B cell (primary cell): ENCODE data around the gene MED12L. TPM values are rescaled to one million over a fixed set of nuclear protein-coding genes. Genes with fewer than 3 reads are reported as not detected.

ENCODE experiments used
- ATAC-seq: fragments of 200-7000 bp; cut with Tn5 transposase; one replicate; pipeline ENCODE4 v1.10.0; 2021; ENCODE audit warnings: low read depth, mild to moderate bottlenecking, moderate number of reproducible peaks, moderate library complexity
- CTCF ChIA-PET: fragments of 350-600 bp; sonication (Branson Sonifier 250); formaldehyde crosslinking; loops from one replicate; lab custom pipeline; 2021; ENCODE audit warnings: antibody characterized with exemption, inconsistent platforms; lab: Charles Lee
- POLR2A ChIA-PET: fragments of 350-600 bp; sonication (Branson Sonifier 250); formaldehyde crosslinking; loops from one replicate; lab custom pipeline; 2021; ENCODE audit warnings: antibody characterized with exemption; lab: Charles Lee
- DNase-seq: peaks from one replicate; pipeline ENCODE4 v3.0.0; 2013
- H2AFZ ChIP-seq: 2 replicates; pipeline ENCODE4 v1.6.1; 2012; ENCODE audit warnings: mild to moderate bottlenecking, low read depth, low read length; ENCODE audit not compliant: insufficient read depth, poor library complexity, severe bottlenecking
- H3K27ac ChIP-seq, 2 donors: 1 replicate in 1 of 2; 2 replicates in 1 of 2; pipeline ENCODE4 v1.5.1; 2012 to 2013; ENCODE audit warnings: low read length in 2 of 2, mild to moderate bottlenecking in 2 of 2, moderate library complexity in 1 of 2
- H3K27me3 ChIP-seq, 4 experiments: fragments of 200-600 bp in 1 of 4; sonication (generic) in 1 of 4; replicated peaks in 1 of 4; 1 replicate in 2 of 4; 2 replicates in 2 of 4; pipeline versions ENCODE4 v1.6.1 to v1.7.0; 2013 to 2016; ENCODE audit warnings: low read length in 3 of 4, mild to moderate bottlenecking in 2 of 4, mixed read lengths in 1 of 4, moderate library complexity in 1 of 4; ENCODE audit not compliant: insufficient read depth in 4 of 4, control insufficient read depth in 3 of 4; ENCODE audit errors: control extremely low read depth in 1 of 4
- H3K36me3 ChIP-seq, 2 experiments: replicated peaks in 1 of 2; 1 replicate in 1 of 2; 2 replicates in 1 of 2; pipeline versions ENCODE4 v1.6.1 to v1.7.1; 2013; ENCODE audit warnings: low read length in 1 of 2; ENCODE audit not compliant: insufficient read depth in 2 of 2, control insufficient read depth in 1 of 2; ENCODE audit errors: control extremely low read depth in 1 of 2, extremely low read depth in 1 of 2
- H3K4me1 ChIP-seq, 2 donors: fragments of 200-600 bp in 1 of 2; sonication (generic) in 1 of 2; 1 replicate in 1 of 2; 2 replicates in 1 of 2; pipeline versions ENCODE4 v1.5.1 to v1.6.1; 2013 to 2017; ENCODE audit warnings: low read length in 2 of 2; ENCODE audit not compliant: control insufficient read depth in 2 of 2, insufficient read depth in 2 of 2
- H3K4me2 ChIP-seq: replicated peaks from 2 replicates; pipeline ENCODE3; 2012; ENCODE audit warnings: mild to moderate bottlenecking, low read depth, low read length; ENCODE audit not compliant: poor library complexity, severe bottlenecking
- H3K4me3 ChIP-seq, 5 experiments: fragments of 200-600 bp in 1 of 5; sonication (generic) in 1 of 5; 1 replicate in 3 of 5; 2 replicates in 2 of 5; pipeline versions ENCODE4 v1.5.1 to v1.7.0; 2011 to 2016; ENCODE audit warnings: low read length in 4 of 5, mild to moderate bottlenecking in 4 of 5, low read depth in 2 of 5, control low read depth in 1 of 5, moderate library complexity in 1 of 5; ENCODE audit not compliant: insufficient read depth in 1 of 5; ENCODE audit errors: control extremely low read depth in 1 of 5, extremely low read depth in 1 of 5
- H3K79me2 ChIP-seq: fragments of 200-600 bp; sonication (generic); one replicate; pipeline ENCODE4 v1.6.0; 2016; ENCODE audit warnings: low read length; ENCODE audit not compliant: control insufficient read depth, insufficient read depth
- H3K9ac ChIP-seq: fragments of 200-600 bp; sonication (generic); 2 replicates; pipeline ENCODE4 v1.6.1; 2017; ENCODE audit warnings: mild to moderate bottlenecking, low read length, moderate library complexity
- H3K9me3 ChIP-seq, 3 donors: one replicate each; pipeline versions ENCODE4 v1.6.1 to v1.7.1; 2013; ENCODE audit warnings: low read length in 2 of 3; ENCODE audit not compliant: control insufficient read depth in 2 of 3, insufficient read depth in 1 of 3; ENCODE audit errors: control extremely low read depth in 1 of 3
- H4K20me1 ChIP-seq: 2 replicates; pipeline ENCODE4 v1.6.0; 2012; ENCODE audit warnings: mild to moderate bottlenecking, low read length; ENCODE audit not compliant: insufficient read depth, control insufficient read depth, poor library complexity, severe bottlenecking
- H3K27ac Mint-ChIP-seq: one replicate; pipeline ENCODE4 v1.8.0; 2021; ENCODE audit warnings: mixed read lengths
- H3K27me3 Mint-ChIP-seq: one replicate; pipeline ENCODE4 v1.8.0; 2021; ENCODE audit warnings: mixed read lengths
- H3K4me1 Mint-ChIP-seq: one replicate; pipeline ENCODE4 v1.8.0; 2021; ENCODE audit warnings: mixed read lengths
- H3K4me3 Mint-ChIP-seq: one replicate; pipeline ENCODE4 v1.8.0; 2021; ENCODE audit warnings: mixed read lengths
- H3K9me3 Mint-ChIP-seq: one replicate; pipeline ENCODE4 v1.8.0; 2022; ENCODE audit warnings: mixed read lengths; ENCODE audit not compliant: insufficient read depth
- EZH2 ChIP-seq: IDR thresholded peaks from 2 replicates; pipeline ENCODE4 v1.6.1; 2012; ENCODE audit warnings: borderline replicate concordance, low read depth, mild to moderate bottlenecking, moderate library complexity, low read length; ENCODE audit not compliant: insufficient read depth, poor library complexity, severe bottlenecking
- WGBS: methylation state at CpG from one replicate; pipeline ENCODE4 v1.1.5; 2013; ENCODE audit warnings: missing lambda C conversion rate; ENCODE audit not compliant: insufficient coverage; 5-methylcytosine and 5-hydroxymethylcytosine counted together
- intact Hi-C: fragments of 100-400 bp; cut with micrococcal nuclease; formaldehyde crosslinking; loops from one replicate; pipeline ENCODE4 v1.10.0; 2022
- polyA plus RNA-seq: library from polyadenylated mRNA; depleted of rRNA; stranded (reverse); fragments of >200 nt; gene quantifications from 2 replicates; pipeline ENCODE4 v1.2.3, GENCODE V29; 2012
- total RNA-seq, 2 donors: library from RNA; stranded (reverse); fragments of 120-200 nt in 1 of 2; gene quantifications; 1 replicate in 1 of 2; 2 replicates in 1 of 2; pipeline versions ENCODE4 v1.2.3 to v1.2.4, GENCODE V29; 2013 to 2022
- TF ChIP-seq, protein P1 (sequence below): fragments of 200-600 bp; IDR thresholded peaks from one replicate; pipeline ENCODE4 v1.8.0; 2022; ENCODE audit warnings: antibody characterized with exemption, mild to moderate bottlenecking

The MED12L gene
- total and polyA plus RNA-seq, 2 donors (not counting 1 experiment from before 2014, with no cell fraction given) = 0.07 to 0.30 TPM

DNA sequence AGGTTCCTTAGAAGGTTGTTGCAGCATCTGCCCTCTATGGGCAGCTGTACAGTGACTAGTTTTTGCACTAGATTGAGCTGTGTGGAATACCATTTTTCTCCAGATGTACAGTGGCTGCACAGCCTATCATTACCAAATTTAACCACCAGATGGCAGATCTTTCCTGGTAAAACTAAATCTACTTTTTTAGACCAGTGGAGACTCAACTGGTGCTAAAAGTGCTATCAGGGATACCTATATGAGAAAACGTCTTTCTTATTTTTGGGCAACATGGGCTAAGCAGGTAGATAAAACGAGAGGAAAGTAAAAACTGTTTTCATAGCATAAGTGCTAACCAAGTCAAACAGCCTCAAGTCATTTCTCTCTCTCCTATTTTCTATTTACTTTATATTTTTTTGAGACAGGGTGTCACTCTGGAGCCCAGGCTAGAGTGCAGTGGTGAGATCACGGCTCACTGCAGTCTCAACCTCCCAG, 354.2 kb downstream of the MED12L start:
- no peak overlapping the region for H3K27ac Mint-ChIP-seq
- Histone ChIP-seq H3K79me2 (no peaks in the 10 kb centered on the region), H3K4me2 (no peak overlapping the region), H3K9me3 (no peaks in the 10 kb centered on the region), H3K36me3 (no peaks in the 10 kb centered on the region), H4K20me1 (no peaks in the 10 kb centered on the region), H3K9ac (no peak overlapping the region), H2AFZ (no peak overlapping the region), H3K4me1 (no peaks in the 10 kb centered on the region), H3K4me3 (no peak overlapping the region), H3K27me3 (no peaks in the 10 kb centered on the region), H3K27ac (no peak overlapping the region)
- ChIA-PET POLR2A (no interaction called here), CTCF (interaction anchor here (0.6 to 6.1 kb wide), 24 partner anchors 8 to 1084 kb away, joined by 3 to 47 read pairs (median 4); no protein-coding TSS in a partner anchor)
- 80% methylated on average over 1 of the region's 3 CpGs for WGBS
- H3K27me3 Mint-ChIP-seq = no peaks in the 10 kb centered on the region
- ATAC-seq (peak; percentile 80), DNase-seq (peak; percentile 61)
- no peaks in the 10 kb centered on the region for H3K9me3 Mint-ChIP-seq
- no peak for TF ChIP-seq EZH2
- TF ChIP-seq, protein P1, sequence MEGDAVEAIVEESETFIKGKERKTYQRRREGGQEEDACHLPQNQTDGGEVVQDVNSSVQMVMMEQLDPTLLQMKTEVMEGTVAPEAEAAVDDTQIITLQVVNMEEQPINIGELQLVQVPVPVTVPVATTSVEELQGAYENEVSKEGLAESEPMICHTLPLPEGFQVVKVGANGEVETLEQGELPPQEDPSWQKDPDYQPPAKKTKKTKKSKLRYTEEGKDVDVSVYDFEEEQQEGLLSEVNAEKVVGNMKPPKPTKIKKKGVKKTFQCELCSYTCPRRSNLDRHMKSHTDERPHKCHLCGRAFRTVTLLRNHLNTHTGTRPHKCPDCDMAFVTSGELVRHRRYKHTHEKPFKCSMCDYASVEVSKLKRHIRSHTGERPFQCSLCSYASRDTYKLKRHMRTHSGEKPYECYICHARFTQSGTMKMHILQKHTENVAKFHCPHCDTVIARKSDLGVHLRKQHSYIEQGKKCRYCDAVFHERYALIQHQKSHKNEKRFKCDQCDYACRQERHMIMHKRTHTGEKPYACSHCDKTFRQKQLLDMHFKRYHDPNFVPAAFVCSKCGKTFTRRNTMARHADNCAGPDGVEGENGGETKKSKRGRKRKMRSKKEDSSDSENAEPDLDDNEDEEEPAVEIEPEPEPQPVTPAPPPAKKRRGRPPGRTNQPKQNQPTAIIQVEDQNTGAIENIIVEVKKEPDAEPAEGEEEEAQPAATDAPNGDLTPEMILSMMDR = peak; percentile 87
- intact Hi-C loops = loop anchor here (1.0 to 2.0 kb wide), 5 partner anchors 61 to 1135 kb away; no protein-coding TSS in a partner anchor
- no peak overlapping the region for H3K4me3 Mint-ChIP-seq
- peaks cover 2% of the 10 kb centered on the region for H3K4me1 Mint-ChIP-seq

- Histone ChIP-seq H3K27me3 (no peaks in the 10 kb centered on the region), H2AFZ (no peak overlapping the region), H3K4me2 (no peak overlapping the region), H3K9me3 (no peaks in the 10 kb centered on the region), H3K4me1 (no peaks in the 10 kb centered on the region), H3K9ac (no peak overlapping the region), H3K79me2 (no peaks in the 10 kb centered on the region), H3K36me3 (no peaks in the 10 kb centered on the region), H4K20me1 (no peaks in the 10 kb centered on the region), H3K27ac (no peak overlapping the region), H3K4me3 (no peak overlapping the region)
- intact Hi-C loops = no loop called here
- H3K27ac Mint-ChIP-seq = no peak overlapping the region
- ATAC-seq = no peak
- CTCF ChIA-PET = interaction anchor here (1.0 to 6.1 kb wide), 9 partner anchors 9 to 478 kb away, joined by 3 to 47 read pairs (median 6); no protein-coding TSS in a partner anchor
- no peak for DNase-seq
- WGBS = no CpG with 5 or more reads among the region's 1 CpG
- TF ChIP-seq EZH2 = no peak
- TF ChIP-seq, protein P1 = no peak
- peaks cover 2% of the 10 kb centered on the region for H3K27me3 Mint-ChIP-seq
- no peaks in the 10 kb centered on the region for H3K9me3 Mint-ChIP-seq
- H3K4me1 Mint-ChIP-seq = no peaks in the 10 kb centered on the region
- POLR2A ChIA-PET = no interaction called here
- no peak overlapping the region for H3K4me3 Mint-ChIP-seq
Measured at GRCh38 chr3:151440940-151441339, 355.5 kb downstream of the MED12L start.
